Peyer's patch (tissue), 4 donors: Measurements from ENCODE around the gene STX7.

ENCODE experiments used
- POLR2A ChIP-seq, 2 donors: fragments of 450-650 bp; IDR thresholded peaks; one replicate each; pipeline ENCODE4 v1.5.1; 2017; ENCODE audit warnings: antibody characterized with exemption in 2 of 2, mild to moderate bottlenecking in 2 of 2, moderate library complexity in 2 of 2
- TF ChIP-seq, protein P1 (sequence below), 6 experiments: fragments of 450-650 bp in 4 of 6; fragments of 200-600 bp in 2 of 6; sonication (generic) in 1 of 6; IDR thresholded peaks; one replicate each; pipeline ENCODE4 v1.5.1; 2017 to 2019; ENCODE audit warnings: antibody characterized with exemption in 6 of 6, mild to moderate bottlenecking in 3 of 6, moderate library complexity in 1 of 6

DNA sequence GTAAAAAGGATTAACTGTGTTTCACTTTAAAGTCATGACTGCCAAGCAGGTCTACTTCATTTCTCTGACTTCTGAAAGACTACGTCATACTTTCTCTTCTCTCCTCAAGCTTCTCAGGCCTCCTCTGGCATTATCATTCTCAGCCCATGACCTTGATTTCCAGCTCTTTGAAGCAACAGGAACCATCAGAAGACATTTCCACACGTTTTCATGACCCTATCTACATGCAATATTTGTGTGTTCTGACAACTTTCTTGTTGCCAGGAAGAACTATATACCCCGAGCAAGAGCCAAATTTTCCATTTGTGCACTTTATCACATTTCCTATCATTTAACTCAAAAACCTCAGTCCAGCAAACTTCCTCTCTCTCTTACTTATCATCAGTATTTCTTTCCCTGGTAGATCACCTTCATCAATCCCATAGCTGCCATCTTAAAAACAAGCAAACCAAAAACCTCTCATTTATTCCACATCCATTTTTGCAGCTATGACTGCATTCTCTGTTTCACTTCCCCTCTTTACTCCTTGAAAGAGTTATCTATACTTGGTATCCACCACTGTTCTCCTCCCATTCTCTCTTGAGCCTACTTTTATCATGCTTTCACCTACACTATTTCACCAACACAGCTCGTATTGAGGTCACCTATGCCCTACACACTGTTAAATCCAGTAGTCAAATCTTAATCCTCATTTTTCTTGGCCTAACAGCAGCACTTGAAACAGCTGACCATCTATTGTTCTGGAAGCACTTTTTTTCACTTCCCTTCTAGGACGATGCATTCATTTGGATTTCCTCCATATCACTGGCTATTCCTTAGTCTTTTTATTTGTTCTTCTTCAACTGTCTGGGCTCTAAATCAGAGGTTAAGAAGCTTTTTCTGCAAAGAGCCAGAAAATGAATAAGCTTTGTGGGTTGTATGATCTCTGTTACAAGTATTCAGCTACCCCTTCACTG, 47.1 kb downstream of the STX7 start:
- no peak for TF ChIP-seq POLR2A (IDR thresholded peaks at IDR 0.05)
- TF ChIP-seq, protein P1, sequence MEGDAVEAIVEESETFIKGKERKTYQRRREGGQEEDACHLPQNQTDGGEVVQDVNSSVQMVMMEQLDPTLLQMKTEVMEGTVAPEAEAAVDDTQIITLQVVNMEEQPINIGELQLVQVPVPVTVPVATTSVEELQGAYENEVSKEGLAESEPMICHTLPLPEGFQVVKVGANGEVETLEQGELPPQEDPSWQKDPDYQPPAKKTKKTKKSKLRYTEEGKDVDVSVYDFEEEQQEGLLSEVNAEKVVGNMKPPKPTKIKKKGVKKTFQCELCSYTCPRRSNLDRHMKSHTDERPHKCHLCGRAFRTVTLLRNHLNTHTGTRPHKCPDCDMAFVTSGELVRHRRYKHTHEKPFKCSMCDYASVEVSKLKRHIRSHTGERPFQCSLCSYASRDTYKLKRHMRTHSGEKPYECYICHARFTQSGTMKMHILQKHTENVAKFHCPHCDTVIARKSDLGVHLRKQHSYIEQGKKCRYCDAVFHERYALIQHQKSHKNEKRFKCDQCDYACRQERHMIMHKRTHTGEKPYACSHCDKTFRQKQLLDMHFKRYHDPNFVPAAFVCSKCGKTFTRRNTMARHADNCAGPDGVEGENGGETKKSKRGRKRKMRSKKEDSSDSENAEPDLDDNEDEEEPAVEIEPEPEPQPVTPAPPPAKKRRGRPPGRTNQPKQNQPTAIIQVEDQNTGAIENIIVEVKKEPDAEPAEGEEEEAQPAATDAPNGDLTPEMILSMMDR (IDR thresholded peaks at IDR 0.05) = no peak
